ENCODE data around the gene FUT2.

The FUT2 gene

GRCh38 chr19:48695743-48696352, at the start of gene FUT2:
Gene FUT2, plus strand, starts transcription at chr19:48695971. Its CDS starts 6,986 bp downstream, at chr19:48702957.
- no peak for TF ChIP-seq CTCF (conservative IDR thresholded peaks at IDR 0.05)
- no peak within 1 kb of the TSS for H3K27ac ChIP-seq

GRCh38 chr19:48646001-48646721, 49.6 kb upstream of the FUT2 start, which contains the start of gene CA11:
Gene CA11, minus strand, starts transcription at chr19:48646187. Its CDS starts 555 bp downstream, at chr19:48645632.
- peak within 1 kb of the TSS; percentile 86 for H3K27ac ChIP-seq
- TF ChIP-seq CTCF (conservative IDR thresholded peaks at IDR 0.05) = peak; percentile 94

GRCh38 chr19:48646722-48647216, 49.0 kb upstream of the FUT2 start:
- H3K27ac ChIP-seq = peak overlapping the region; percentile 86

GRCh38 chr19:48648134-48648533, 47.6 kb upstream of the FUT2 start:
- H3K27ac ChIP-seq = no peak overlapping the region
- no peak for TF ChIP-seq CTCF (conservative IDR thresholded peaks at IDR 0.05)

More at GRCh38 chr19:48646722-48647216, 49.0 kb upstream of the FUT2 start:
- TF ChIP-seq CTCF (conservative IDR thresholded peaks at IDR 0.05) = no peak

- no peak overlapping the region for H3K27ac ChIP-seq
- no peak for TF ChIP-seq CTCF (conservative IDR thresholded peaks at IDR 0.05)
Observed at GRCh38 chr19:48650974-48651682, 44.6 kb upstream of the FUT2 start.

- no peak overlapping the region for H3K27ac ChIP-seq
- no peak for TF ChIP-seq CTCF (conservative IDR thresholded peaks at IDR 0.05)
Observed at GRCh38 chr19:48651683-48652048, 44.1 kb upstream of the FUT2 start.
